ENCODE measurements around the gene SH3TC1.

- no peak for TF ChIP-seq CTCF (IDR thresholded peaks at IDR 0.05)
- no peak for TF ChIP-seq POLR2A (IDR thresholded peaks at IDR 0.05)
- no peak for TF ChIP-seq POLR2AphosphoS5 (IDR thresholded peaks at IDR 0.05)
- TF ChIP-seq EP300 (IDR thresholded peaks at IDR 0.05; ENCODE audit: low read depth) = no peak
Observed at GRCh38 chr4:8169763-8170162, 29.3 kb upstream of the SH3TC1 start.

Data from transverse colon (tissue), 4 donors.